Measurements from ENCODE around the gene WHRN.

Gene WHRN

DNA sequence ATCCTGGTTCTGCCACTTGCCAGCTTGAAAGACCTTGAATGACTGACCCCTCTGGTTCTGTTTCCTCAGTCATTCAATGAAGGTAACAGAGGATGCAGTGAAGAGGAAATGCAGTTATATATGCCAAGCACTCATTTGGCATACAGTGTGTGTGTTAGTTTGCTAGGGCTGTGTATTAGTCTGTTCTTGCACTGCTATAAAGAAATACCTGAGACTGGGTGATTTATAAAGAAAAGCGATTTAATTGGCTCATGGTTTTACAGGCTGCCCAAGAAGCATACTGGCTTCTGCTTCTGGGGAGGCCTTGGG is 8.6 kb upstream of the WHRN start:
- peaks cover 6% of the 10 kb centered on the region for H3K27me3 ChIP-seq (ENCODE audit: insufficient read depth, poor library complexity, severe bottlenecking)
- no peak for DNase-seq (ENCODE audit: low read depth in 1 of 2, low spot score in 1 of 2)
- H3K27ac ChIP-seq (replicated peaks): no peak overlapping the region
- no peak overlapping the region for H3K4me3 ChIP-seq (replicated peaks; ENCODE audit: insufficient read depth, low read length)
- TF ChIP-seq SPI1 (IDR thresholded peaks at IDR 0.05; ENCODE audit: borderline replicate concordance, low read depth) (no peak), POLR2AphosphoS5 (IDR thresholded peaks at IDR 0.05; ENCODE audit: low read depth) (no peak), GABPA (IDR thresholded peaks at IDR 0.05; ENCODE audit: low read depth) (no peak)
- TF ChIP-seq, protein P1, sequence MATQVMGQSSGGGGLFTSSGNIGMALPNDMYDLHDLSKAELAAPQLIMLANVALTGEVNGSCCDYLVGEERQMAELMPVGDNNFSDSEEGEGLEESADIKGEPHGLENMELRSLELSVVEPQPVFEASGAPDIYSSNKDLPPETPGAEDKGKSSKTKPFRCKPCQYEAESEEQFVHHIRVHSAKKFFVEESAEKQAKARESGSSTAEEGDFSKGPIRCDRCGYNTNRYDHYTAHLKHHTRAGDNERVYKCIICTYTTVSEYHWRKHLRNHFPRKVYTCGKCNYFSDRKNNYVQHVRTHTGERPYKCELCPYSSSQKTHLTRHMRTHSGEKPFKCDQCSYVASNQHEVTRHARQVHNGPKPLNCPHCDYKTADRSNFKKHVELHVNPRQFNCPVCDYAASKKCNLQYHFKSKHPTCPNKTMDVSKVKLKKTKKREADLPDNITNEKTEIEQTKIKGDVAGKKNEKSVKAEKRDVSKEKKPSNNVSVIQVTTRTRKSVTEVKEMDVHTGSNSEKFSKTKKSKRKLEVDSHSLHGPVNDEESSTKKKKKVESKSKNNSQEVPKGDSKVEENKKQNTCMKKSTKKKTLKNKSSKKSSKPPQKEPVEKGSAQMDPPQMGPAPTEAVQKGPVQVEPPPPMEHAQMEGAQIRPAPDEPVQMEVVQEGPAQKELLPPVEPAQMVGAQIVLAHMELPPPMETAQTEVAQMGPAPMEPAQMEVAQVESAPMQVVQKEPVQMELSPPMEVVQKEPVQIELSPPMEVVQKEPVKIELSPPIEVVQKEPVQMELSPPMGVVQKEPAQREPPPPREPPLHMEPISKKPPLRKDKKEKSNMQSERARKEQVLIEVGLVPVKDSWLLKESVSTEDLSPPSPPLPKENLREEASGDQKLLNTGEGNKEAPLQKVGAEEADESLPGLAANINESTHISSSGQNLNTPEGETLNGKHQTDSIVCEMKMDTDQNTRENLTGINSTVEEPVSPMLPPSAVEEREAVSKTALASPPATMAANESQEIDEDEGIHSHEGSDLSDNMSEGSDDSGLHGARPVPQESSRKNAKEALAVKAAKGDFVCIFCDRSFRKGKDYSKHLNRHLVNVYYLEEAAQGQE (IDR thresholded peaks at IDR 0.05; ENCODE audit: insufficient replicate concordance, low read depth): no peak
- TF ChIP-seq, protein P2, sequence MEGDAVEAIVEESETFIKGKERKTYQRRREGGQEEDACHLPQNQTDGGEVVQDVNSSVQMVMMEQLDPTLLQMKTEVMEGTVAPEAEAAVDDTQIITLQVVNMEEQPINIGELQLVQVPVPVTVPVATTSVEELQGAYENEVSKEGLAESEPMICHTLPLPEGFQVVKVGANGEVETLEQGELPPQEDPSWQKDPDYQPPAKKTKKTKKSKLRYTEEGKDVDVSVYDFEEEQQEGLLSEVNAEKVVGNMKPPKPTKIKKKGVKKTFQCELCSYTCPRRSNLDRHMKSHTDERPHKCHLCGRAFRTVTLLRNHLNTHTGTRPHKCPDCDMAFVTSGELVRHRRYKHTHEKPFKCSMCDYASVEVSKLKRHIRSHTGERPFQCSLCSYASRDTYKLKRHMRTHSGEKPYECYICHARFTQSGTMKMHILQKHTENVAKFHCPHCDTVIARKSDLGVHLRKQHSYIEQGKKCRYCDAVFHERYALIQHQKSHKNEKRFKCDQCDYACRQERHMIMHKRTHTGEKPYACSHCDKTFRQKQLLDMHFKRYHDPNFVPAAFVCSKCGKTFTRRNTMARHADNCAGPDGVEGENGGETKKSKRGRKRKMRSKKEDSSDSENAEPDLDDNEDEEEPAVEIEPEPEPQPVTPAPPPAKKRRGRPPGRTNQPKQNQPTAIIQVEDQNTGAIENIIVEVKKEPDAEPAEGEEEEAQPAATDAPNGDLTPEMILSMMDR (IDR thresholded peaks at IDR 0.05; ENCODE audit: insufficient read depth, low read length): no peak

DNA sequence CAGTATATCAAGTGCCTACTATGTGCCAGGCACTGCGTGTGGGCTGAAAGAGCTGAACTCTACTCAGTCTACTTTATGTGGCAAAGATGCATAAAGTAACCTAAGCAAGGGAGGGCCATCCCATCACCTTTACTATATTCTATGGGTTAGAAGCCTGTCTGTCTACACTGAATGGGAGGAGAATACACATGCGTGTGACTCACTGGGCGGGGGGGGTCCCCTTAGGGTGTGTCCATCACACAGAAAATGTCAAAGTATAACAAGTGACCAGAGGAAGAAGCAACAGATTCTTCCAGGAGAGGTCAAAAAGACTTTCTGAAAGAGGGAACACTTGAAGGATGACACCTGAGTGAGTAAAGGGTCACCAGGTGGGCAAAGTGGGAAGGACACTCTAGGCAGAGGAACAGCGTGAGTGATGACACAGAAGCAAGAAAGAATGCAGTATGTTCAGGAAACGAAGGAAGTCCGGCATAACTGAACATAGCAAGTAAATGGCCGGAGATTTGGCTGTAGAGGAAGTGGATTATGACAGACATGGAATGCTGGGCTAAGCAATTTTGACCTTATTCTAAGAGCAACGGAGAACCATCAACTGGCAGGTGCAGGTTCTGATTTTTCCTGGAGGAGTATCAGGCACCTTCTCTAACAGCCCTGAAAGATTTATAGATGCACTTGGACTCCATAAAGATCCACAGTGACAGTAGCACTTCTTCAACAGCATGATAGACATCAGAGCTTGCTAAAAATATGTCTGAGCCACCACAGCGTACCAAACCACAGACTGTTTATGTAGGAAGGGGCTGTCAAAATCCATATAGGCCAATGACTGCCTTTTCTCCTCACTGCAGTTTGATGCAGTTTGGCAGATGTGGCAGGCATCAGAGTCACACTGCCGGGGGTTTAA is 8.0 kb upstream of the WHRN start:
- TF ChIP-seq GABPA (IDR thresholded peaks at IDR 0.05; ENCODE audit: low read depth) (no peak), POLR2AphosphoS5 (IDR thresholded peaks at IDR 0.05; ENCODE audit: low read depth) (no peak), SPI1 (IDR thresholded peaks at IDR 0.05; ENCODE audit: borderline replicate concordance, low read depth) (no peak)
- TF ChIP-seq, protein P2 (IDR thresholded peaks at IDR 0.05; ENCODE audit: insufficient read depth, low read length): no peak
- TF ChIP-seq, protein P1 (IDR thresholded peaks at IDR 0.05; ENCODE audit: insufficient replicate concordance, low read depth): no peak
- Histone ChIP-seq H3K27ac (replicated peaks) (no peak overlapping the region), H3K27me3 (ENCODE audit: insufficient read depth, poor library complexity, severe bottlenecking) (peaks cover 8% of the 10 kb centered on the region), H3K4me3 (replicated peaks; ENCODE audit: insufficient read depth, low read length) (no peak overlapping the region)
- no peak for DNase-seq (ENCODE audit: low read depth in 1 of 2, low spot score in 1 of 2)

DNA sequence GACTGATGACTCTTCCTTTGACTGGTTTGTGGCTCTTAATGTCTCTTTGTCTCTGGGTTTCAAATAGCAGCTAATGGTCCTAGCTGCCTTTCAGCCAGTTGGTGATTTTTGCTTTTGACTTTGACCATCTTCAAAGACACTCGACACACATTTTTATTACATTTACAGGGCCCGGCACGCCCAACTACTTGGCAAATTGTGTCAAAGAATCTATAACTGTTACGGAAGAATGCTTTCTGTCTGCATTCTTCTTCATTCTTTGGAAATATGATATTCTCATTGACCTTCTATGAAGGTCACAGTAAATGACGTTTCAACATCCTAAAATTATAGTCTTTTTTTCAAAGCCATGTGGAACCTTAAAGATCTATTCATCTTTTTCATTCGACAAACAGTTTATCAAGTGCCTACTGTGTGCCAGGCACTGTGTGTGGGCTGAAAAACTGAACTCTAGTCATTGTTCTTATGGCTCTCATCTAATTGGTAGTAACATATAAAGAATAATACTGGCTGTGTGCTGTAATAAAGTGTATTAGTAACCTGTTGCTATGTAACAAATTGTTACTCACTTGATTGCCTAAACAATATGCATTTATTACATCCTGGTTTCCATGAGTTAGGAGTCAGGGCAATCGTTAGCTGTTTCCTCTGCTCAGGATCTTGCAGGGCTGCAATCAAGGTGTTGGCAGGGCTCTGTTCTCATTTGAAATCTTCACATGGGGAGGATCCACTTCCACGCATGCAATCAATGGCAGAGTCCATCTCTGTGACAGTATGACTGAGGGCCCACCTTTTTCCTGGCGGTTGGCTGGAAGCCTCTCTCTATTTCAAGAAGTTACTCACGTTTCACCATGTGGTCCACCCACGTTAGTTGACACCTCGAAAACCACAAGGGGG is 7.0 kb upstream of the WHRN start:
- peaks cover 11% of the 10 kb centered on the region for H3K27me3 ChIP-seq (ENCODE audit: insufficient read depth, poor library complexity, severe bottlenecking)
- no peak for DNase-seq (ENCODE audit: low read depth in 1 of 2, low spot score in 1 of 2)
- TF ChIP-seq, protein P2 (IDR thresholded peaks at IDR 0.05; ENCODE audit: insufficient read depth, low read length): no peak
- TF ChIP-seq, protein P1 (IDR thresholded peaks at IDR 0.05; ENCODE audit: insufficient replicate concordance, low read depth): no peak
- no peak for TF ChIP-seq POLR2AphosphoS5 (IDR thresholded peaks at IDR 0.05; ENCODE audit: low read depth)
- TF ChIP-seq GABPA (IDR thresholded peaks at IDR 0.05; ENCODE audit: low read depth): no peak
- TF ChIP-seq SPI1 (IDR thresholded peaks at IDR 0.05; ENCODE audit: borderline replicate concordance, low read depth): no peak
- no peak overlapping the region for H3K27ac ChIP-seq (replicated peaks)
- no peak overlapping the region for H3K4me3 ChIP-seq (replicated peaks; ENCODE audit: insufficient read depth, low read length)
